ENCODE results near the gene SLC30A5. TPM values are rescaled to one million over a fixed set of nuclear protein-coding genes. Genes with fewer than 3 reads are reported as not detected.
"Not testable (repeated sequence)": the region's sequence is repeated elsewhere in the genome, so short reads cannot be mapped to it uniquely, and the experiment has no call there.

The SLC30A5 gene
- total RNA-seq, 4 donors from 2014 or later = 58.2 to 109 (median 89.3) TPM

DNA sequence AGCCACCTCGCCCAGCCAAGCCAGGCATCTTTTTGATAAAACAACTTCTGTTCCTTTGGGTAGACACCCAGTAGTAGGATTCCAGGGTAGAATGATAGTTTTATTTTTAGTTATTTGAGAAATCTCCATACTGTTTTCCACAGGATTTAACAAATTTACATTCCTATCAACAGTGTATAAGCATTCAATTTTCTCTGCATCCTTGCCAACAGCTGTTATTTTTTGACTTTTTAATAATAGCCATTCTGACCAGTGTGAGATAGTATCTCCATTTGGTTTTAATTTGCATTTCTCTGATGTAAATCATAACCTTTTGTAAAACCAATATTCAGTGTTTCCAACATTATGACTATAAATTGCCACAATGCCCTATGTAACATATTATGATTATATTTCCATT, 45.0 kb downstream of the SLC30A5 start:
- no peak for TF ChIP-seq POLR2A (IDR thresholded peaks at IDR 0.05)
- TF ChIP-seq, protein P1, sequence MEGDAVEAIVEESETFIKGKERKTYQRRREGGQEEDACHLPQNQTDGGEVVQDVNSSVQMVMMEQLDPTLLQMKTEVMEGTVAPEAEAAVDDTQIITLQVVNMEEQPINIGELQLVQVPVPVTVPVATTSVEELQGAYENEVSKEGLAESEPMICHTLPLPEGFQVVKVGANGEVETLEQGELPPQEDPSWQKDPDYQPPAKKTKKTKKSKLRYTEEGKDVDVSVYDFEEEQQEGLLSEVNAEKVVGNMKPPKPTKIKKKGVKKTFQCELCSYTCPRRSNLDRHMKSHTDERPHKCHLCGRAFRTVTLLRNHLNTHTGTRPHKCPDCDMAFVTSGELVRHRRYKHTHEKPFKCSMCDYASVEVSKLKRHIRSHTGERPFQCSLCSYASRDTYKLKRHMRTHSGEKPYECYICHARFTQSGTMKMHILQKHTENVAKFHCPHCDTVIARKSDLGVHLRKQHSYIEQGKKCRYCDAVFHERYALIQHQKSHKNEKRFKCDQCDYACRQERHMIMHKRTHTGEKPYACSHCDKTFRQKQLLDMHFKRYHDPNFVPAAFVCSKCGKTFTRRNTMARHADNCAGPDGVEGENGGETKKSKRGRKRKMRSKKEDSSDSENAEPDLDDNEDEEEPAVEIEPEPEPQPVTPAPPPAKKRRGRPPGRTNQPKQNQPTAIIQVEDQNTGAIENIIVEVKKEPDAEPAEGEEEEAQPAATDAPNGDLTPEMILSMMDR (IDR thresholded peaks at IDR 0.05) = no peak
- no peak for DNase-seq
- Histone ChIP-seq H3K9me3 (no peaks in the 10 kb centered on the region), H3K27me3 (no peaks in the 10 kb centered on the region), H3K36me3 (no peaks in the 10 kb centered on the region), H3K27ac (no peak overlapping the region), H3K4me3 (no peak overlapping the region), H3K4me1 (no peaks in the 10 kb centered on the region)
- intact Hi-C loops (cut with DNase I; ENCODE audit: low total_unique reads) = no loop called here

DNA sequence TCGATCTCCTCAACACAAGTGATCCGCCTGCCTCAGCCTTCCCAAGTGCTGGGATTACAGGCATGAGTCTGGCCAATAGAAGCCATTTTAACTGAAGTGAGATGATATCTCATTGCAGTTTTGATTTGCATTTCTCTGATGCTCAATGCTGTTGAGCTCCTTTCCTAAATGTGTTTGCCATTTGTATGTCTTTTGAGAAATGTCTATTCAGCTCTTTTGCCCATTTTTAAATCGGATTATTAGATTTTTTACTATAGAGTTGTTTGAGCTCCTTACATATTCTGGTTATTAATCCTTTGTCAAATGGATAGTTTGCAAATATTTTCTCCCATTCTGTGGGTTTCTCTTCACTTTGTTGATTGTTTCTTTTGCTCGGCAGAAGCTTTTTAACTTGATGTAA, 46.4 kb downstream of the SLC30A5 start:
- H3K4me1 ChIP-seq; H3K4me3 ChIP-seq; intact Hi-C loops (cut with DNase I; ENCODE audit: low total_unique reads); H3K27ac ChIP-seq; H3K36me3 ChIP-seq; H3K9me3 ChIP-seq; H3K27me3 ChIP-seq; DNase-seq: not testable (repeated sequence)

DNA sequence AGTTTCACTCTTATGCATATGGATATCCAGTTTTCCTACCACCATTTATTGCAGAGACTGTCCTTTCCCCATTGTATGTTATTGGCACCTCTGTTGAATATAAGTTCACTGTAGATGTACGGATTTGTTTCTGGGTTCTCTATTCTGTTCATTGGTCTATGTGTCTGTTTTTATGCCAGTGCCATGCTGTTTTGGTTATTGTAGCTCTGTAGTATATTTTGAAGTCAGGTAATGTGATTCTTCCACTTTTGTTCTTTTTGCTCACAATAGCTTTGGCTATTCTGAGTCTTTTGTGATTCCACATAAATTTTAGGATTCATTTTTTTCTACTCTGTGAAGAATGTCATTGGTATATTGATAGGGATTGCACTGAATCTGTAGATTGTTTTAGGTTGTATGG, 47.0 kb downstream of the SLC30A5 start:
- Histone ChIP-seq H3K36me3 (no peaks in the 10 kb centered on the region), H3K27ac (no peak overlapping the region), H3K27me3 (no peaks in the 10 kb centered on the region), H3K4me1 (no peaks in the 10 kb centered on the region), H3K9me3 (no peaks in the 10 kb centered on the region), H3K4me3 (no peak overlapping the region)
- no peak for TF ChIP-seq POLR2A (IDR thresholded peaks at IDR 0.05)
- TF ChIP-seq, protein P1 (IDR thresholded peaks at IDR 0.05) = no peak
- intact Hi-C loops (cut with DNase I; ENCODE audit: low total_unique reads) = no loop called here
- DNase-seq = no peak

DNA sequence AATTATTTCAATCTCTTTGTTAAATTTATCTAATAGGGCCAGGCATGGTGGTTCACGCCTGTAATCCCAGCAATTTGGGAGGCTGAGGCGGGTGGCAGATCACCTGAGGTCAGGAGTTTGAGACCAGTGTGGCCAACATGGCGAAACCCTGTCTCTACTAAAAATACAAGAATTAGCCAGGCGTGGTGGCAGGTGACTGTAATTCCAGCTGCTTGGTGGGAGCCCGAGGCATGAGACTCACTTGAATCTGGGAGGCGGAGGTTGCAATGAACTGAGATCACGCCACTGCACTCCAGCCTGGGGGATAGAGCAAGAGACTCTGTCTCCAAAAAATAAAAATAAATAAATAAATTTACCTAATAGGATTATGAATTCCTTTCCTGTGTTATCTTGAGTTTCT, 54.8 kb downstream of the SLC30A5 start:
- DNase-seq; H3K27me3 ChIP-seq; H3K4me1 ChIP-seq; H3K27ac ChIP-seq; H3K9me3 ChIP-seq; intact Hi-C loops (cut with DNase I; ENCODE audit: low total_unique reads); H3K4me3 ChIP-seq; H3K36me3 ChIP-seq: not testable (repeated sequence)

DNA sequence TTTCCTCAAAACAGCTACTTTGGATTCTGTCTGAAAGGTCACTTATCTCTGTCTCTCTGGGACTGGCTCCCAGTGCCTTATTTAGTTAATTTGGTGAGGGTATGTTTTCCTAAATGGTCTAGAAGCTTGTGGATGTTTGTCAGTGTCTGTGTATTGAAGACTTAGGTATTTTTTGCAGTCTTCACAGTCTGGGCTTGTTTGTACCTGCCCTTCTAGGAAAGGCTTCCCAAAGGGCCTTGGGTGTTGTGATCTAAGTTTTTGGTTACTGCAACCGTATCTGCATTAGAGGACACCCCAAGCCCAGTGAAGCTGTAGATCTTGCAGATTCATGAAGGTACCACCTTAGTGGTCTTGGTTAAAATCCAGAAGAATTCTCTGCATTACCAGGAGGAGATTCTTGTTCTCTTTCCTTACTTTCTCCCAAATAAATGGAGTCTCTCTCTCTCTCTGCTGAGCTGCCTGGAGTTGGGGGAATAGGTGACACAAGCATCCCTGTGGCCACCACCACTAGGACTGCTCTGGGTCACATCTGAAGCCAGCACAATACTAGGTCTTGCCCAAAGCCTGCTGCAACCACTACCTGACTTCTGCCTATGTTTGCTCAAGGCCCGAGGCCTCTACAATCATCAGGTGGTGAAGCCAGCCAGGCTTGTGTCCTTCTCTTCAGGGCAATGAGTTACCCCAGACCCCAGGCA, 55.3 kb downstream of the SLC30A5 start:
- H3K27me3 ChIP-seq = no peaks in the 10 kb centered on the region
- H3K9me3 ChIP-seq = no peaks in the 10 kb centered on the region
- intact Hi-C loops (cut with DNase I; ENCODE audit: low total_unique reads) = no loop called here
- no peak for DNase-seq
- H3K4me1 ChIP-seq = no peaks in the 10 kb centered on the region
- no peaks in the 10 kb centered on the region for H3K36me3 ChIP-seq
- H3K4me3 ChIP-seq = no peak overlapping the region
- TF ChIP-seq POLR2A (IDR thresholded peaks at IDR 0.05) = no peak
- TF ChIP-seq, protein P1 (IDR thresholded peaks at IDR 0.05) = no peak
- no peak overlapping the region for H3K27ac ChIP-seq

DNA sequence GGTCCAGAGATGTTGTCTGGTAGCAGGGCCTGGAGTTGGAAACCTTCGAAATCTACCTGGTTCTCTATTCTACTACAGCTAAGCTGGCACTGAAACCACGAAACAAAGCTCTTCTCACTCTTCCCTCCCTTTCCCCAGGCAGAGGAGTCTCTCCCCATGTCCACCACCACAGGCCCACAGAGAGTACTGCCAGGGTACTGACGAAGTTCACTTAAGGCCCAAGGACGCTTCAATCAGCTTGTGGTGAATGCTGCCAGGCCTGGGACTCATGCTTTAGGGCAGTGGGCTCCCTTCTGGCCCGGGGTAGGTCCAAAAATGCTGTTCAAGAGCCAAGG, 55.8 kb downstream of the SLC30A5 start:
- DNase-seq = no peak
- no peak for TF ChIP-seq POLR2A (IDR thresholded peaks at IDR 0.05)
- TF ChIP-seq, protein P1 (IDR thresholded peaks at IDR 0.05) = no peak
- H3K27me3 ChIP-seq = no peaks in the 10 kb centered on the region
- no peak overlapping the region for H3K4me3 ChIP-seq
- no peak overlapping the region for H3K27ac ChIP-seq
- H3K36me3 ChIP-seq = no peaks in the 10 kb centered on the region
- H3K9me3 ChIP-seq = no peaks in the 10 kb centered on the region
- H3K4me1 ChIP-seq = no peaks in the 10 kb centered on the region
- intact Hi-C loops (cut with DNase I; ENCODE audit: low total_unique reads) = no loop called here
